HCT116 (cell line): ENCODE data around the gene RAI14. TPM values are rescaled to one million over a fixed set of nuclear protein-coding genes. Genes with fewer than 3 reads are reported as not detected.

Source experiments
- ATAC-seq: fragments of 200-7000 bp; cut with Tn5 transposase; 2 replicates; pipeline ENCODE4 v1.9.1; 2020; ENCODE audit warnings: mild to moderate bottlenecking, moderate library complexity
- BruUV-seq: library from RNA; stranded (reverse); fragments of 400-500 nt; replicated peaks from 2 replicates; lab custom pipeline; 2021; lab: Mats Ljungman, UMichigan
- CTCF ChIA-PET: fragments of 300-600 bp; sonication (Branson Sonifier 250); formaldehyde crosslinking; loops from one replicate; lab custom pipeline; 2021; ENCODE audit warnings: antibody characterized with exemption; lab: Charles Lee
- POLR2A ChIA-PET: fragments of 300-600, 350-600 bp; sonication (Branson Sonifier 250); formaldehyde crosslinking; loops from one replicate; lab custom pipeline; 2021; ENCODE audit warnings: antibody characterized with exemption; lab: Charles Lee
- RAD21 ChIA-PET, 2 experiments: fragments of 300-600 bp; sonication (Branson Sonifier 250); formaldehyde crosslinking; loops; one replicate each; lab custom pipeline; 2023; ENCODE audit warnings: low total read pairs in 2 of 2; ENCODE audit not compliant: uncharacterized antibody in 2 of 2, unreplicated experiment in 2 of 2, low non-redundant PET in 1 of 2; lab: Charles Lee
- DNase-seq: peaks from one replicate; pipeline ENCODE4 v3.0.0-alpha.2; 2010; ENCODE audit warnings: low read depth, low spot score
- H2AFZ ChIP-seq: fragments of 200-600 bp; shearing (Covaris generic), sonication (generic); 2 replicates; pipeline ENCODE4 v1.6.1; 2017; ENCODE audit warnings: low read depth, mixed run types, mixed read lengths, antibody characterized with exemption, low read length; ENCODE audit not compliant: poor library complexity, severe bottlenecking
- H3K27ac ChIP-seq: 2 replicates; pipeline ENCODE4 v1.5.1; 2012; ENCODE audit warnings: low read depth, low read length
- H3K27me3 ChIP-seq: fragments of 200-600 bp; sonication (generic); 2 replicates; pipeline ENCODE4 v1.6.1; 2016; ENCODE audit warnings: mixed run types, low read length, mixed read lengths; ENCODE audit not compliant: insufficient read depth
- H3K36me3 ChIP-seq, 2 experiments: fragments of 200-500 bp in 1 of 2; fragments of 200-600 bp in 1 of 2; sonication (Bioruptor generic) in 1 of 2; sonication (generic) in 1 of 2; 2 replicates each; pipeline versions ENCODE4 v1.5.1 to v1.6.1; 2014 to 2016; ENCODE audit warnings: low read length in 2 of 2, inconsistent platforms in 1 of 2, mixed read lengths in 1 of 2, mixed run types in 1 of 2; ENCODE audit not compliant: insufficient read depth in 2 of 2, control insufficient read depth in 1 of 2
- H3K4me1 ChIP-seq, 2 experiments: fragments of 200-600 bp in 1 of 2; sonication (generic) in 1 of 2; 2 replicates each; pipeline versions ENCODE4 v1.5.1 to v1.6.1; 2012 to 2017; ENCODE audit warnings: low read length in 2 of 2, inconsistent platforms in 1 of 2, mild to moderate bottlenecking in 1 of 2, mixed read lengths in 1 of 2, mixed run types in 1 of 2, moderate library complexity in 1 of 2; ENCODE audit not compliant: insufficient read depth in 2 of 2, control insufficient read depth in 1 of 2
- H3K4me2 ChIP-seq: fragments of 200-600 bp; sonication (generic); 2 replicates; pipeline ENCODE4 v1.6.1; 2017; ENCODE audit warnings: mixed run types, low read length, mixed read lengths
- H3K4me3 ChIP-seq, 2 experiments: fragments of 200-600 bp in 1 of 2; sonication (generic) in 1 of 2; replicated peaks in 1 of 2; 2 replicates each; pipeline ENCODE4 v1.5.1; 2011 to 2016; ENCODE audit warnings: low read length in 2 of 2, control low read depth in 1 of 2, low read depth in 1 of 2, mild to moderate bottlenecking in 1 of 2, mixed read lengths in 1 of 2, mixed run types in 1 of 2
- H3K79me2 ChIP-seq: fragments of 200-600 bp; sonication (generic); 2 replicates; pipeline ENCODE4 v1.6.1; 2017; ENCODE audit warnings: mild to moderate bottlenecking, mixed run types, low read length, moderate library complexity, mixed read lengths; ENCODE audit not compliant: insufficient read depth
- H3K9ac ChIP-seq: fragments of 200-600 bp; sonication (generic); 2 replicates; pipeline ENCODE4 v1.6.1; 2016; ENCODE audit warnings: low read length, mixed read lengths
- H3K9me2 ChIP-seq: fragments of 200-600 bp; sonication (generic), shearing (Covaris generic); 2 replicates; pipeline ENCODE4 v1.6.1; 2017; ENCODE audit warnings: mixed run types, mild to moderate bottlenecking, moderate library complexity; ENCODE audit not compliant: insufficient read depth
- H3K9me3 ChIP-seq, 2 experiments: fragments of 200-500 bp in 1 of 2; fragments of 200-600 bp in 1 of 2; sonication (Bioruptor generic) in 1 of 2; sonication (generic) in 1 of 2; 2 replicates each; pipeline ENCODE4 v1.6.1; 2014 to 2017; ENCODE audit warnings: low read length in 2 of 2, mixed read lengths in 2 of 2, inconsistent platforms in 1 of 2, low read depth in 1 of 2, mild to moderate bottlenecking in 1 of 2, mixed run types in 1 of 2, moderate library complexity in 1 of 2; ENCODE audit not compliant: control insufficient read depth in 1 of 2, insufficient read depth in 1 of 2
- H4K20me1 ChIP-seq: fragments of 200-600 bp; sonication (generic), shearing (Covaris generic); 2 replicates; pipeline ENCODE4 v1.6.1; 2017; ENCODE audit warnings: mixed run types, mild to moderate bottlenecking, moderate library complexity; ENCODE audit not compliant: insufficient read depth
- CBX3 ChIP-seq: IDR thresholded peaks from 2 replicates; pipeline ENCODE4 v1.6.1; 2012; ENCODE audit warnings: low read depth
- EGR1 ChIP-seq: IDR thresholded peaks from 2 replicates; pipeline ENCODE4 v1.6.1; 2012; ENCODE audit warnings: low read depth
- EZH2 ChIP-seq: fragments of 200-600 bp; sonication (generic); IDR thresholded peaks from 2 replicates; pipeline ENCODE4 v1.6.1; 2017; ENCODE audit warnings: antibody characterized with exemption, mixed run types
- POLR2A ChIP-seq: IDR thresholded peaks from 2 replicates; pipeline ENCODE4 v1.7.0; 2011; ENCODE audit warnings: borderline replicate concordance; ENCODE audit not compliant: insufficient read depth, insufficient read length; ENCODE audit errors: extremely low read depth
- SIN3A ChIP-seq: IDR thresholded peaks from 2 replicates; pipeline ENCODE4 v1.6.1; 2012; ENCODE audit warnings: low read depth
- SP1 ChIP-seq: IDR thresholded peaks from 2 replicates; pipeline ENCODE4 v1.6.1; 2012; ENCODE audit warnings: low read depth
- SRF ChIP-seq: IDR thresholded peaks from 2 replicates; pipeline ENCODE4 v1.6.1; 2012; ENCODE audit warnings: low read depth
- TCF7L2 ChIP-seq: IDR thresholded peaks from 2 replicates; pipeline ENCODE4 v1.7.0; 2011; ENCODE audit warnings: borderline replicate concordance, inconsistent platforms; ENCODE audit not compliant: insufficient read depth, insufficient read length; ENCODE audit errors: extremely low read depth
- YY1 ChIP-seq: IDR thresholded peaks from 2 replicates; pipeline ENCODE4 v1.6.1; 2011; ENCODE audit warnings: low read length, low read depth, moderate library complexity, mild to moderate bottlenecking; ENCODE audit not compliant: insufficient replicate concordance; ENCODE audit errors: extremely low read depth
- ZBTB33 ChIP-seq: IDR thresholded peaks from 2 replicates; pipeline ENCODE4 v1.6.1; 2011; ENCODE audit warnings: mild to moderate bottlenecking, low read length, moderate library complexity; ENCODE audit not compliant: insufficient replicate concordance; ENCODE audit errors: extremely low read depth
- ZNF274 ChIP-seq: fragments of 200-500 bp; sonication (Bioruptor generic); IDR thresholded peaks from 2 replicates; pipeline ENCODE4 v1.6.1; 2014; ENCODE audit warnings: mild to moderate bottlenecking, low read depth, low read length, inconsistent platforms
- intact Hi-C: fragments of 100-400 bp; cut with micrococcal nuclease; formaldehyde crosslinking; loops from 2 replicates; pipeline ENCODE4 v1.10.0; 2022
- total RNA-seq: library from RNA; stranded (reverse); gene quantifications from one replicate; pipeline ENCODE4 v1.2.1, GENCODE V29; 2021; ENCODE audit not compliant: unreplicated experiment
- TF ChIP-seq, protein P1 (sequence below): IDR thresholded peaks from 2 replicates; pipeline ENCODE4 v1.6.1; 2012
- TF ChIP-seq, protein P2 (sequence below): IDR thresholded peaks from 2 replicates; pipeline ENCODE4 v1.6.1; 2012
- TF ChIP-seq, protein P3 (sequence below), 3 experiments: fragments of 200-600 bp in 1 of 3; sonication (generic) in 1 of 3; IDR thresholded peaks in 2 of 3; conservative IDR thresholded peaks in 1 of 3; 2 replicates each; pipeline ENCODE4 v1.5.1; 2012 to 2017; ENCODE audit warnings: low read depth in 2 of 3, low read length in 2 of 3, antibody characterized with exemption in 1 of 3, borderline replicate concordance in 1 of 3, control low read depth in 1 of 3, mild to moderate bottlenecking in 1 of 3, mixed read lengths in 1 of 3, mixed run types in 1 of 3, moderate library complexity in 1 of 3; ENCODE audit not compliant: insufficient read depth in 1 of 3

Gene RAI14
- total RNA-seq, 1 experiment from 2014 or later: 47.9 TPM

GRCh38 chr5:34748431-34748830, 92.3 kb downstream of the RAI14 start:
- TF ChIP-seq EGR1: no peak
- TF ChIP-seq TCF7L2: no peak
- TF ChIP-seq, protein P1, sequence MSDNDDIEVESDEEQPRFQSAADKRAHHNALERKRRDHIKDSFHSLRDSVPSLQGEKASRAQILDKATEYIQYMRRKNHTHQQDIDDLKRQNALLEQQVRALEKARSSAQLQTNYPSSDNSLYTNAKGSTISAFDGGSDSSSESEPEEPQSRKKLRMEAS: no peak
- no peak for TF ChIP-seq ZNF274
- TF ChIP-seq POLR2A: no peak
- no peak for TF ChIP-seq SRF
- TF ChIP-seq EZH2: no peak
- TF ChIP-seq SP1: no peak
- TF ChIP-seq, protein P2, sequence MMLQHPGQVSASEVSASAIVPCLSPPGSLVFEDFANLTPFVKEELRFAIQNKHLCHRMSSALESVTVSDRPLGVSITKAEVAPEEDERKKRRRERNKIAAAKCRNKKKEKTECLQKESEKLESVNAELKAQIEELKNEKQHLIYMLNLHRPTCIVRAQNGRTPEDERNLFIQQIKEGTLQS: no peak
- TF ChIP-seq, protein P3, sequence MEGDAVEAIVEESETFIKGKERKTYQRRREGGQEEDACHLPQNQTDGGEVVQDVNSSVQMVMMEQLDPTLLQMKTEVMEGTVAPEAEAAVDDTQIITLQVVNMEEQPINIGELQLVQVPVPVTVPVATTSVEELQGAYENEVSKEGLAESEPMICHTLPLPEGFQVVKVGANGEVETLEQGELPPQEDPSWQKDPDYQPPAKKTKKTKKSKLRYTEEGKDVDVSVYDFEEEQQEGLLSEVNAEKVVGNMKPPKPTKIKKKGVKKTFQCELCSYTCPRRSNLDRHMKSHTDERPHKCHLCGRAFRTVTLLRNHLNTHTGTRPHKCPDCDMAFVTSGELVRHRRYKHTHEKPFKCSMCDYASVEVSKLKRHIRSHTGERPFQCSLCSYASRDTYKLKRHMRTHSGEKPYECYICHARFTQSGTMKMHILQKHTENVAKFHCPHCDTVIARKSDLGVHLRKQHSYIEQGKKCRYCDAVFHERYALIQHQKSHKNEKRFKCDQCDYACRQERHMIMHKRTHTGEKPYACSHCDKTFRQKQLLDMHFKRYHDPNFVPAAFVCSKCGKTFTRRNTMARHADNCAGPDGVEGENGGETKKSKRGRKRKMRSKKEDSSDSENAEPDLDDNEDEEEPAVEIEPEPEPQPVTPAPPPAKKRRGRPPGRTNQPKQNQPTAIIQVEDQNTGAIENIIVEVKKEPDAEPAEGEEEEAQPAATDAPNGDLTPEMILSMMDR (IDR thresholded peaks at IDR 0.05 in 2 of 3, conservative IDR thresholded peaks at IDR 0.05 in 1 of 3; ENCODE audit: borderline replicate concordance in 1 of 3, insufficient read depth in 1 of 3, low read depth in 2 of 3, low read length in 2 of 3): no peak
- no peak for TF ChIP-seq SIN3A
- no peak for TF ChIP-seq YY1
- no peak for TF ChIP-seq ZBTB33
- no peak for TF ChIP-seq CBX3
- TF ChIP-seq, all 23 proteins: peak for 0
- Histone ChIP-seq H4K20me1 (no peaks in the 10 kb centered on the region), H3K9ac (no peak overlapping the region), H3K4me1 (no peaks in the 10 kb centered on the region), H3K4me3 (no peak overlapping the region), H3K4me2 (no peak overlapping the region), H3K27ac (no peak overlapping the region), H3K79me2 (peaks cover 18% of the 10 kb centered on the region), H3K36me3 (no peaks in the 10 kb centered on the region), H3K9me3 (no peaks in the 10 kb centered on the region), H2AFZ (no peak overlapping the region), H3K9me2 (no peaks in the 10 kb centered on the region), H3K27me3 (no peaks in the 10 kb centered on the region)
- no peak for DNase-seq
- ATAC-seq: no peak
- RAD21 ChIA-PET: no interaction called here
- POLR2A ChIA-PET: no interaction called here
- BruUV-seq: no TSS peak
- CTCF ChIA-PET: no interaction called here
- intact Hi-C loops: no loop called here
